Omental fat pad (tissue), 4 donors: ENCODE measurements around the gene LRRC75A. TPM values are rescaled to one million over a fixed set of nuclear protein-coding genes. Genes with fewer than 3 reads are reported as not detected.

Experiments used
- ATAC-seq: fragments of 150-250 bp; one replicate; pipeline ENCODE4 v1.9.1; 2016; ENCODE audit warnings: mild to moderate bottlenecking, moderate library complexity; ENCODE audit not compliant: low FRiP score
- DNase-seq: peaks from one replicate; pipeline ENCODE4 v3.0.0-alpha.2; 2019; ENCODE audit warnings: low spot score
- CTCF ChIP-seq, 3 donors: fragments of 450-650 bp; IDR thresholded peaks; one replicate each; pipeline ENCODE4 v1.5.1; 2016 to 2017; ENCODE audit warnings: antibody characterized with exemption in 3 of 3, mild to moderate bottlenecking in 3 of 3, moderate library complexity in 2 of 3
- total RNA-seq, 4 donors: library from RNA; depleted of rRNA; stranded (reverse); fragments of >200 nt; gene quantifications; one replicate each; pipeline ENCODE4 v1.1.0, GENCODE V29; 2016

The LRRC75A gene
- total RNA-seq, 4 donors from 2014 or later = 0.74 to 3.5 (median 2.1) TPM

GRCh38 chr17:16434662-16435061, 57.3 kb downstream of the LRRC75A start:
- no peak for ATAC-seq

GRCh38 chr17:16433514-16433913, 58.5 kb downstream of the LRRC75A start:
- ATAC-seq (no peak), DNase-seq (no peak)
- no peak for TF ChIP-seq CTCF (IDR thresholded peaks at IDR 0.05)

More at GRCh38 chr17:16434662-16435061, 57.3 kb downstream of the LRRC75A start:
- no peak for DNase-seq
- TF ChIP-seq CTCF (IDR thresholded peaks at IDR 0.05) = no peak

- no peak for TF ChIP-seq CTCF (IDR thresholded peaks at IDR 0.05)
- DNase-seq (no peak), ATAC-seq (no peak)
Observed at GRCh38 chr17:16432017-16432416, 60.0 kb downstream of the LRRC75A start.

- ATAC-seq (no peak), DNase-seq (no peak)
- no peak for TF ChIP-seq CTCF (IDR thresholded peaks at IDR 0.05)
Observed at GRCh38 chr17:16430650-16431049, 61.3 kb downstream of the LRRC75A start.

- no peak for DNase-seq
- TF ChIP-seq CTCF (IDR thresholded peaks at IDR 0.05) = no peak
- no peak for ATAC-seq
Observed at GRCh38 chr17:16429083-16429482, 62.9 kb downstream of the LRRC75A start.

- no peak for TF ChIP-seq CTCF (IDR thresholded peaks at IDR 0.05)
- DNase-seq (no peak), ATAC-seq (peak; percentile 33)
Observed at GRCh38 chr17:16428098-16428882, 63.7 kb downstream of the LRRC75A start.

GRCh38 chr17:16427020-16427419, 65.0 kb downstream of the LRRC75A start:
- no peak for TF ChIP-seq CTCF (IDR thresholded peaks at IDR 0.05)
- ATAC-seq (no peak), DNase-seq (no peak)
